ENCODE results near the gene HEPN1.

The HEPN1 gene

GRCh38 chr11:124916370-124916710 lies 2.7 kb upstream of the HEPN1 start:
- H3K4me3 ChIP-seq (ENCODE audit: low read depth, low read length) = no peak overlapping the region
- no peak for DNase-seq
- H3K36me3 ChIP-seq = no peaks in the 10 kb centered on the region

GRCh38 chr11:124917115-124917637 lies 1.9 kb upstream of the HEPN1 start:
- Histone ChIP-seq H3K27ac (no peak overlapping the region), H3K36me3 (no peaks in the 10 kb centered on the region), H3K4me3 (ENCODE audit: low read depth, low read length) (no peak overlapping the region), H3K27me3 (ENCODE audit: insufficient read depth, low read depth, severe bottlenecking) (no peaks in the 10 kb centered on the region), H3K9me3 (ENCODE audit: severe bottlenecking) (peaks cover under 1% of the 10 kb centered on the region)
- TF ChIP-seq CTCF (IDR thresholded peaks at IDR 0.05; ENCODE audit: low read depth, low read length) = no peak
- no peak for DNase-seq

More at GRCh38 chr11:124916370-124916710, 2.7 kb upstream of the HEPN1 start:
- Histone ChIP-seq H3K27me3 (ENCODE audit: insufficient read depth, low read depth, severe bottlenecking) (no peaks in the 10 kb centered on the region), H3K9me3 (ENCODE audit: severe bottlenecking) (peaks cover 5% of the 10 kb centered on the region), H3K27ac (no peak overlapping the region)
- no peak for TF ChIP-seq CTCF (IDR thresholded peaks at IDR 0.05; ENCODE audit: low read depth, low read length)

GRCh38 chr11:124919898-124920297 lies 848 bp downstream of the HEPN1 start:
- H3K27me3 ChIP-seq (ENCODE audit: insufficient read depth, low read depth, severe bottlenecking) = no peaks in the 10 kb centered on the region
- TF ChIP-seq CTCF (IDR thresholded peaks at IDR 0.05; ENCODE audit: low read depth, low read length) = no peak

GRCh38 chr11:124920356-124920755 lies 1.3 kb downstream of the HEPN1 start:
- Histone ChIP-seq H3K9me3 (ENCODE audit: severe bottlenecking) (no peaks in the 10 kb centered on the region), H3K4me3 (ENCODE audit: low read depth, low read length) (no peak overlapping the region), H3K27ac (no peak overlapping the region), H3K36me3 (no peaks in the 10 kb centered on the region), H3K27me3 (ENCODE audit: insufficient read depth, low read depth, severe bottlenecking) (no peaks in the 10 kb centered on the region)
- no peak for DNase-seq
- no peak for TF ChIP-seq CTCF (IDR thresholded peaks at IDR 0.05; ENCODE audit: low read depth, low read length)

More at GRCh38 chr11:124919898-124920297, 848 bp downstream of the HEPN1 start:
- no peak for DNase-seq
- Histone ChIP-seq H3K9me3 (ENCODE audit: severe bottlenecking) (no peaks in the 10 kb centered on the region), H3K4me3 (ENCODE audit: low read depth, low read length) (no peak overlapping the region), H3K27ac (no peak overlapping the region), H3K36me3 (no peaks in the 10 kb centered on the region)

GRCh38 chr11:124920870-124921609 lies 2.0 kb downstream of the HEPN1 start:
- H3K36me3 ChIP-seq = no peaks in the 10 kb centered on the region
- H3K4me3 ChIP-seq (ENCODE audit: low read depth, low read length) = peak overlapping the region; percentile 30
- TF ChIP-seq CTCF (IDR thresholded peaks at IDR 0.05; ENCODE audit: low read depth, low read length) = no peak
- no peaks in the 10 kb centered on the region for H3K27me3 ChIP-seq (ENCODE audit: insufficient read depth, low read depth, severe bottlenecking)
- peak overlapping the region; percentile 59 for H3K27ac ChIP-seq
- H3K9me3 ChIP-seq (ENCODE audit: severe bottlenecking) = no peaks in the 10 kb centered on the region
- peak; percentile 90 for DNase-seq

Data from WERI-Rb-1 (cell line).